NT2/D1 (cell line): ENCODE results near the gene NT5E.

Experiments used
- SUZ12 ChIP-seq: IDR thresholded peaks from 2 replicates; pipeline ENCODE4 v1.6.1; 2011; ENCODE audit not compliant: insufficient read length, insufficient read depth; ENCODE audit errors: extremely low read depth
- ZNF274 ChIP-seq: IDR thresholded peaks from 2 replicates; pipeline ENCODE4 v1.6.1; 2011; ENCODE audit warnings: mild to moderate bottlenecking, low read depth, low read length

DNA sequence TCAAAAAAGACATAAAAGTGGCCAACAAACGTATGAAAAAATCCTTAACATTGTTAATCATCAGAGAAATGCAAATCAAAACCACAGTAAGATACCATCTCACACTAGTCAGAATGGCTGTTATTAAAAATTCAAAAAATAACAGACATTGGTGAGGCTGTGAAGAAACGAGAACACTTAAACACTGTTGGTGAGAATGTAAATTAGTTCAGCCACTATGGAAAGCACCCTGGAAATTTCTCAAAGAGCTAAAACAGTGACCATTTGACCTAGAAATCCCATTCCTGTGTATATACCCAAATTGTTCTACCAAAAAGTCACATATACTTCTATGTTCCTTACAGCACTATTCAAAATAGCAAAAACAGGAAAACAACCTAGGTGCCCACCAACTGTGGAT, 24.9 kb upstream of the NT5E start:
- TF ChIP-seq ZNF274 (no peak), SUZ12 (no peak)
